ENCODE results near the gene CST6. TPM values are rescaled to one million over a fixed set of nuclear protein-coding genes. Genes with fewer than 3 reads are reported as not detected.

Gene CST6, protein sequence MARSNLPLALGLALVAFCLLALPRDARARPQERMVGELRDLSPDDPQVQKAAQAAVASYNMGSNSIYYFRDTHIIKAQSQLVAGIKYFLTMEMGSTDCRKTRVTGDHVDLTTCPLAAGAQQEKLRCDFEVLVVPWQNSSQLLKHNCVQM
- 3.0 and 4.4 TPM in 2 replicates for total RNA-seq
- polyA plus RNA-seq, result 9.4 and 17.6 TPM in 2 replicates

DNA sequence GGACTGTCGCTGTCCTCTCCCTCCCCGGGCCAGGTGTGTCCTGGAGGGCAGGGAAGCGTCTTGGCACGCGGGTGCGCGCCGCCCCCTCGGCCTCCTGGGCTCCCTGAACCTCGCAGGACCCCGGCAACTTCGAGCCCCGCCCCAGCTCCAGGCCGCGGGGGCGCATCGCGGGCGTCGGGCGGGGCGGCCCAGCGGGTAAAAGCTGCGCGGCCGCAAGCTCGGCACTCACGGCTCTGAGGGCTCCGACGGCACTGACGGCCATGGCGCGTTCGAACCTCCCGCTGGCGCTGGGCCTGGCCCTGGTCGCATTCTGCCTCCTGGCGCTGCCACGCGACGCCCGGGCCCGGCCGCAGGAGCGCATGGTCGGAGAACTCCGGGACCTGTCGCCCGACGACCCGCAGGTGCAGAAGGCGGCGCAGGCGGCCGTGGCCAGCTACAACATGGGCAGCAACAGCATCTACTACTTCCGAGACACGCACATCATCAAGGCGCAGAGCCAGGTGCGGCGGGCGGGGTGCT lies at the start of gene CST6:
CST6 (plus strand) TSS at position 224 of the 519 bp plus-strand sequence; CDS start at position 261, 37 bp downstream.
- Histone ChIP-seq H3K4me2 (peak within 1 kb of the TSS; percentile 56), H3K36me3 (replicated peaks; ENCODE audit: insufficient read depth, low read depth) (no peaks in the 10 kb centered on the region), H3K27ac (no peak within 1 kb of the TSS), H3K9me3 (ENCODE audit: low read depth) (no peaks in the 10 kb centered on the region), H4K20me1 (ENCODE audit: insufficient read depth, poor library complexity, severe bottlenecking) (no peaks in the 10 kb centered on the region), H3K79me2 (no peaks in the 10 kb centered on the region), H3K9me2 (replicated peaks; ENCODE audit: insufficient read depth) (no peaks in the 10 kb centered on the region), H3K4me1 (ENCODE audit: insufficient read depth) (no peaks in the 10 kb centered on the region), H3K27me3 (peaks cover 22% of the 10 kb centered on the region), H3K4me3 (no peak within 1 kb of the TSS), H2AFZ (no peak within 1 kb of the TSS)
- no peak for DNase-seq (ENCODE audit: low spot score)
- WGBS (ENCODE audit: low lambda C conversion rate, missing lambda C conversion rate), result 31% methylated on average over 44 of the region's 61 CpGs
- TF ChIP-seq EZH2phosphoT487 (IDR thresholded peaks at IDR 0.05; ENCODE audit: low read depth, severe bottlenecking, unreplicated experiment) (peak; percentile 40), EZH2 (IDR thresholded peaks at IDR 0.05; ENCODE audit: borderline replicate concordance) (peak; percentile 77)
- TF ChIP-seq, protein P1, sequence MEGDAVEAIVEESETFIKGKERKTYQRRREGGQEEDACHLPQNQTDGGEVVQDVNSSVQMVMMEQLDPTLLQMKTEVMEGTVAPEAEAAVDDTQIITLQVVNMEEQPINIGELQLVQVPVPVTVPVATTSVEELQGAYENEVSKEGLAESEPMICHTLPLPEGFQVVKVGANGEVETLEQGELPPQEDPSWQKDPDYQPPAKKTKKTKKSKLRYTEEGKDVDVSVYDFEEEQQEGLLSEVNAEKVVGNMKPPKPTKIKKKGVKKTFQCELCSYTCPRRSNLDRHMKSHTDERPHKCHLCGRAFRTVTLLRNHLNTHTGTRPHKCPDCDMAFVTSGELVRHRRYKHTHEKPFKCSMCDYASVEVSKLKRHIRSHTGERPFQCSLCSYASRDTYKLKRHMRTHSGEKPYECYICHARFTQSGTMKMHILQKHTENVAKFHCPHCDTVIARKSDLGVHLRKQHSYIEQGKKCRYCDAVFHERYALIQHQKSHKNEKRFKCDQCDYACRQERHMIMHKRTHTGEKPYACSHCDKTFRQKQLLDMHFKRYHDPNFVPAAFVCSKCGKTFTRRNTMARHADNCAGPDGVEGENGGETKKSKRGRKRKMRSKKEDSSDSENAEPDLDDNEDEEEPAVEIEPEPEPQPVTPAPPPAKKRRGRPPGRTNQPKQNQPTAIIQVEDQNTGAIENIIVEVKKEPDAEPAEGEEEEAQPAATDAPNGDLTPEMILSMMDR (IDR thresholded peaks at IDR 0.05; ENCODE audit: poor library complexity), result no peak

DNA sequence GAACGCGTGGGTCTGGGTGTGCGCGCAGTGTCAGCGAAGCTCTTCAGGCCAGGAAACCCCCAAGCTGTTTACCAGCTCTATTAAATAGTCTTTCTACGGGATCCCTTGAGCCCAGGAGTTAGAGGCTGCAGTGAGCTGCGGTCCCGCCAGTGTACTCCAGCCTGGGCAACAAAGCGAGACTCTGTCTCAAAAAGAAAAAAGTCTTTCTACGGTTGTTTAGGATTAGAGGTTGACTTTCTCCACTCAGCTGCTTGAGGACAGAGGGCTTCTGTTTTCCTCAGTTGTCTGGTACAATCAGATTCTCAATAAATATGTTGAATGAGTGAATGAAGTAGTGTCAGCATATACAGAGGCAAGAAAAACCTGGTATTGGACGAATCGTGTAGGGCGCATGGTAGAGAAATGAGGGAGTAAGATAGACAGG lies 49.7 kb upstream of the CST6 start:
- H3K4me1 ChIP-seq (ENCODE audit: insufficient read depth), result peaks cover 11% of the 10 kb centered on the region

DNA sequence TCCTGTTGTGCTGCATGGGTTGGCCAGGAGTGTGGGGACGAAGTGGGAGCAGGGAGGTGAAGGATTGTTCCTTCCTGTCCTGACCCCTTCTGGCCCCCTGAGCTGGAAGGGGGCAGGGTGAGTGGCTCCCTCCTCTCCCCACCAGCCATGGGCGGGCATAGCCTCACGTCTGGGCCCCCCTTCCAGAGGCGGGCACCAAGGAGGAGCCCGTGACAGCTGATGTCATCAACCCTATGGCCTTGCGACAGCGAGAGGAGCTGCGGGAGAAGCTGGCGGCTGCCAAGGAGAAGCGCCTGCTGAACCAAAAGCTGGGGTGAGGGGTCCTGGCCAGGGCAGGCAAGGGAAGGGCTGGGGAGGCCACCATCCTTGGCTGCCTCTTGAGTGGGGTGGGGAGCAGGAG lies 46.9 kb upstream of the CST6 start:
- no peak for DNase-seq (ENCODE audit: low spot score)
- 91% methylated on average over 10 of the region's 10 CpGs for WGBS (ENCODE audit: low lambda C conversion rate, missing lambda C conversion rate)
- Histone ChIP-seq H3K79me2 (peaks cover 28% of the 10 kb centered on the region), H4K20me1 (ENCODE audit: insufficient read depth, poor library complexity, severe bottlenecking) (peaks cover 3% of the 10 kb centered on the region), H3K36me3 (replicated peaks; ENCODE audit: insufficient read depth, low read depth) (no peaks in the 10 kb centered on the region), H3K27ac (no peak overlapping the region), H3K9me3 (ENCODE audit: low read depth) (no peaks in the 10 kb centered on the region), H3K4me3 (no peak overlapping the region), H3K9me2 (replicated peaks; ENCODE audit: insufficient read depth) (no peaks in the 10 kb centered on the region), H3K27me3 (no peaks in the 10 kb centered on the region), H3K4me1 (ENCODE audit: insufficient read depth) (peaks cover 11% of the 10 kb centered on the region), H2AFZ (no peak overlapping the region), H3K4me2 (no peak overlapping the region)
- TF ChIP-seq EZH2phosphoT487 (IDR thresholded peaks at IDR 0.05; ENCODE audit: low read depth, severe bottlenecking, unreplicated experiment), result no peak
- TF ChIP-seq, protein P1 (IDR thresholded peaks at IDR 0.05; ENCODE audit: poor library complexity), result no peak
- no peak for TF ChIP-seq EZH2 (IDR thresholded peaks at IDR 0.05; ENCODE audit: borderline replicate concordance)

More for the DNA sequence above, 49.7 kb upstream of the CST6 start:
- TF ChIP-seq EZH2 (IDR thresholded peaks at IDR 0.05; ENCODE audit: borderline replicate concordance) (no peak), EZH2phosphoT487 (IDR thresholded peaks at IDR 0.05; ENCODE audit: low read depth, severe bottlenecking, unreplicated experiment) (no peak)
- TF ChIP-seq, protein P1 (IDR thresholded peaks at IDR 0.05; ENCODE audit: poor library complexity), result no peak
- Histone ChIP-seq H3K4me2 (peak overlapping the region; percentile 89), H3K9me2 (replicated peaks; ENCODE audit: insufficient read depth) (no peaks in the 10 kb centered on the region), H3K79me2 (peaks cover 28% of the 10 kb centered on the region), H2AFZ (peak overlapping the region; percentile 72), H3K27ac (no peak overlapping the region), H4K20me1 (ENCODE audit: insufficient read depth, poor library complexity, severe bottlenecking) (peaks cover 3% of the 10 kb centered on the region), H3K27me3 (no peaks in the 10 kb centered on the region), H3K36me3 (replicated peaks; ENCODE audit: insufficient read depth, low read depth) (no peaks in the 10 kb centered on the region), H3K9me3 (ENCODE audit: low read depth) (no peaks in the 10 kb centered on the region), H3K4me3 (peak overlapping the region; percentile 44)
- WGBS (ENCODE audit: low lambda C conversion rate, missing lambda C conversion rate), result 14% methylated on average over 13 of the region's 13 CpGs
- DNase-seq (ENCODE audit: low spot score), result no peak
